ENCODE measurements around the gene BSND. TPM values are rescaled to one million over a fixed set of nuclear protein-coding genes. Genes with fewer than 3 reads are reported as not detected.

The BSND gene
- polyA plus RNA-seq, 1 donor (not counting 4 experiments of a cell fraction or from before 2014, with no cell fraction given), result not detected

- H3K9me3 ChIP-seq (ENCODE audit: control insufficient read depth, low read depth, low read length), result no peaks in the 10 kb centered on the region
- H3K4me3 ChIP-seq (ENCODE audit: control insufficient read depth in 2 of 3, extremely low read depth in 1 of 3, insufficient read depth in 2 of 3, low read depth in 1 of 3, low read length in 3 of 3), result no peak overlapping the region
- peaks cover 5% of the 10 kb centered on the region for H3K9me1 ChIP-seq (ENCODE audit: control insufficient read depth, extremely low read depth, insufficient read depth, low read length)
- H3K36me3 ChIP-seq (ENCODE audit: control insufficient read depth in 2 of 2, extremely low read depth in 1 of 2, insufficient read depth in 2 of 2, low read length in 2 of 2), result peaks cover 45 to 53% of the 10 kb centered on the region in 2 experiments
- FAIRE-seq, result no peak
- dilution Hi-C loops (cut with MboI; ENCODE audit: extremely low pct_ligation_motif_present, low sequenced_read_pairs), result no loop called here
- H3K27ac ChIP-seq (ENCODE audit: control insufficient read depth, insufficient read depth, low read length), result no peak overlapping the region
- TF ChIP-seq EZH2 (IDR thresholded peaks at IDR 0.05; ENCODE audit: low read length) (no peak), CTCF (optimal IDR thresholded peaks at IDR 0.05 in 1 of 3, IDR thresholded peaks at IDR 0.05 in 1 of 3, conservative IDR thresholded peaks at IDR 0.05 in 1 of 3; ENCODE audit: extremely low read depth in 1 of 3, insufficient read depth in 2 of 3, low read length in 3 of 3) (no peak)
- peaks cover 68% of the 10 kb centered on the region for H4K20me1 ChIP-seq (ENCODE audit: control insufficient read depth, extremely low read depth, insufficient read depth, low read length)
- no peak overlapping the region for H3K4me2 ChIP-seq (ENCODE audit: control insufficient read depth, extremely low read depth, insufficient read depth, low read depth, low read length)
- peaks cover 99% of the 10 kb centered on the region for H3K79me2 ChIP-seq (ENCODE audit: control insufficient read depth, insufficient read depth, low read length)
- no peaks in the 10 kb centered on the region for H3K27me3 ChIP-seq (ENCODE audit: control insufficient read depth, extremely low read depth, insufficient read depth, low read length)
- H3K9ac ChIP-seq (ENCODE audit: control insufficient read depth, extremely low read depth, insufficient read depth, low read length), result no peak overlapping the region
- peaks cover 38% of the 10 kb centered on the region for H3K4me1 ChIP-seq (ENCODE audit: control insufficient read depth, extremely low read depth, insufficient read depth, low read length)
- DNase-seq (ENCODE audit: low read depth, low spot score), result no peak
- no peak overlapping the region for H2AFZ ChIP-seq (ENCODE audit: control insufficient read depth, low read length)
Measured at GRCh38 chr1:55044617-55045397, 46.1 kb downstream of the BSND start.

GRCh38 chr1:55045430-55045829 is 46.7 kb downstream of the BSND start:
- dilution Hi-C loops (cut with MboI; ENCODE audit: extremely low pct_ligation_motif_present, low sequenced_read_pairs), result no loop called here
- H4K20me1 ChIP-seq (ENCODE audit: control insufficient read depth, extremely low read depth, insufficient read depth, low read length), result peaks cover 74% of the 10 kb centered on the region
- no peak for FAIRE-seq
- H3K4me1 ChIP-seq (ENCODE audit: control insufficient read depth, extremely low read depth, insufficient read depth, low read length), result peaks cover 45% of the 10 kb centered on the region
- H3K9me3 ChIP-seq (ENCODE audit: control insufficient read depth, low read depth, low read length), result no peaks in the 10 kb centered on the region
- peaks cover 9% of the 10 kb centered on the region for H3K9me1 ChIP-seq (ENCODE audit: control insufficient read depth, extremely low read depth, insufficient read depth, low read length)
- H3K9ac ChIP-seq (ENCODE audit: control insufficient read depth, extremely low read depth, insufficient read depth, low read length), result no peak overlapping the region
- no peak for DNase-seq (ENCODE audit: low read depth, low spot score)
- no peak overlapping the region for H2AFZ ChIP-seq (ENCODE audit: control insufficient read depth, low read length)
- no peak overlapping the region for H3K4me2 ChIP-seq (ENCODE audit: control insufficient read depth, extremely low read depth, insufficient read depth, low read depth, low read length)
- H3K27me3 ChIP-seq (ENCODE audit: control insufficient read depth, extremely low read depth, insufficient read depth, low read length), result no peaks in the 10 kb centered on the region
- peaks cover 99% of the 10 kb centered on the region for H3K79me2 ChIP-seq (ENCODE audit: control insufficient read depth, insufficient read depth, low read length)
- no peak overlapping the region for H3K4me3 ChIP-seq (ENCODE audit: control insufficient read depth in 2 of 3, extremely low read depth in 1 of 3, insufficient read depth in 2 of 3, low read depth in 1 of 3, low read length in 3 of 3)
- no peak overlapping the region for H3K27ac ChIP-seq (ENCODE audit: control insufficient read depth, insufficient read depth, low read length)
- H3K36me3 ChIP-seq (ENCODE audit: control insufficient read depth in 2 of 2, extremely low read depth in 1 of 2, insufficient read depth in 2 of 2, low read length in 2 of 2), result peaks cover 45 to 59% of the 10 kb centered on the region in 2 experiments
- TF ChIP-seq CTCF (optimal IDR thresholded peaks at IDR 0.05 in 1 of 3, IDR thresholded peaks at IDR 0.05 in 1 of 3, conservative IDR thresholded peaks at IDR 0.05 in 1 of 3; ENCODE audit: extremely low read depth in 1 of 3, insufficient read depth in 2 of 3, low read length in 3 of 3) (no peak), EZH2 (IDR thresholded peaks at IDR 0.05; ENCODE audit: low read length) (no peak)
